Measurements from ENCODE around the gene GALNT13. TPM values are rescaled to one million over a fixed set of nuclear protein-coding genes. Genes with fewer than 3 reads are reported as not detected.

The GALNT13 gene
- total and polyA plus RNA-seq, 10 of the 15 experiments (the other 5 are each of a cell fraction or from before 2014, with no cell fraction given), result 0.04 TPM; not detected in 9

GRCh38 chr2:153880926-153881325 lies 9.2 kb downstream of the GALNT13 start:
- DNase-seq (ENCODE audit: low read depth, low spot score), result no peak
- BruUV-seq (replicated peaks), result no TSS peak
- Histone ChIP-seq H2AFZ (ENCODE audit: control insufficient read depth, low read depth, low read length) (no peak overlapping the region), H3K9ac (ENCODE audit: control insufficient read depth, insufficient read depth, low read length) (no peak overlapping the region), H3K9me3 (replicated peaks; ENCODE audit: control insufficient read depth, insufficient read depth, low read length) (no peaks in the 10 kb centered on the region), H3K27me3 (replicated peaks in 1 of 2; ENCODE audit: control insufficient read depth in 2 of 2, insufficient read depth in 2 of 2, low read length in 1 of 2) (no peaks in the 10 kb centered on the region), H3K4me3 (no peak overlapping the region), H3K27ac (ENCODE audit: control insufficient read depth, insufficient read depth) (no peak overlapping the region), H3K4me2 (ENCODE audit: control insufficient read depth, insufficient read depth) (no peak overlapping the region), H4K20me1 (ENCODE audit: control insufficient read depth, insufficient read depth) (no peaks in the 10 kb centered on the region), H3K36me3 (ENCODE audit: control insufficient read depth in 2 of 2, insufficient read depth in 2 of 2, low read length in 1 of 2) (no peaks in the 10 kb centered on the region), H3K79me2 (ENCODE audit: control insufficient read depth, insufficient read depth, low read length) (no peaks in the 10 kb centered on the region), H3K4me1 (ENCODE audit: control insufficient read depth, insufficient read depth, low read length) (no peaks in the 10 kb centered on the region)
- intact Hi-C loops (cut with micrococcal nuclease; ENCODE audit: unreplicated experiment), result no loop called here
- ChIA-PET CTCF (no interaction called here), POLR2A (no interaction called here), SMC1A (ENCODE audit: uncharacterized antibody, unreplicated experiment) (no interaction called here), RAD21 (ENCODE audit: unreplicated experiment) (no interaction called here)
- ATAC-seq, result no peak
- no peak for FAIRE-seq
- in situ Hi-C loops (cut with MboI), result no loop called here
- TF ChIP-seq MXI1 (IDR thresholded peaks at IDR 0.05; ENCODE audit: low read depth, low read length) (no peak), TCF3 (IDR thresholded peaks at IDR 0.05; ENCODE audit: borderline replicate concordance, insufficient read depth, low read depth, low read length) (no peak), TBL1XR1 (IDR thresholded peaks at IDR 0.05; ENCODE audit: low read depth, low read length) (no peak), SRF (IDR thresholded peaks at IDR 0.05; ENCODE audit: low read depth in 2 of 2, low read length in 2 of 2) (no peak), SP1 (IDR thresholded peaks at IDR 0.05; ENCODE audit: low read depth, low read length) (no peak), ATF7 (IDR thresholded peaks at IDR 0.05; ENCODE audit: low read depth) (no peak), RAD21 (IDR thresholded peaks at IDR 0.05; ENCODE audit: insufficient read depth, low read depth, low read length) (no peak)
- 19% methylated on average over 2 of the region's 2 CpGs for WGBS (ENCODE audit: insufficient coverage, insufficient replicate concordance, low lambda C conversion rate, missing lambda C conversion rate)

GRCh38 chr2:153886833-153887232 lies 15.1 kb downstream of the GALNT13 start:
- ChIA-PET POLR2A (no interaction called here), SMC1A (ENCODE audit: uncharacterized antibody, unreplicated experiment) (no interaction called here), RAD21 (ENCODE audit: unreplicated experiment) (no interaction called here), CTCF (no interaction called here)
- ATAC-seq, result no peak
- Histone ChIP-seq H3K79me2 (ENCODE audit: control insufficient read depth, insufficient read depth, low read length) (no peaks in the 10 kb centered on the region), H3K4me1 (ENCODE audit: control insufficient read depth, insufficient read depth, low read length) (no peaks in the 10 kb centered on the region), H3K36me3 (ENCODE audit: control insufficient read depth in 2 of 2, insufficient read depth in 2 of 2, low read length in 1 of 2) (no peaks in the 10 kb centered on the region), H3K4me2 (ENCODE audit: control insufficient read depth, insufficient read depth) (no peak overlapping the region), H2AFZ (ENCODE audit: control insufficient read depth, low read depth, low read length) (no peak overlapping the region), H4K20me1 (ENCODE audit: control insufficient read depth, insufficient read depth) (no peaks in the 10 kb centered on the region), H3K9me3 (replicated peaks; ENCODE audit: control insufficient read depth, insufficient read depth, low read length) (no peaks in the 10 kb centered on the region), H3K27ac (ENCODE audit: control insufficient read depth, insufficient read depth) (no peak overlapping the region), H3K9ac (ENCODE audit: control insufficient read depth, insufficient read depth, low read length) (no peak overlapping the region), H3K27me3 (replicated peaks in 1 of 2; ENCODE audit: control insufficient read depth in 2 of 2, insufficient read depth in 2 of 2, low read length in 1 of 2) (no peaks in the 10 kb centered on the region), H3K4me3 (no peak overlapping the region)
- no peak for FAIRE-seq
- TF ChIP-seq GATAD2B (conservative IDR thresholded peaks at IDR 0.05; ENCODE audit: low read depth) (no peak), ZNF207 (IDR thresholded peaks at IDR 0.05; ENCODE audit: borderline replicate concordance) (no peak), ZBTB11 (CRISPR knock-in tag; IDR thresholded peaks at IDR 0.05) (no peak), FOS (IDR thresholded peaks at IDR 0.05; ENCODE audit: borderline replicate concordance, extremely low read depth, insufficient read length) (no peak), ZBTB40 (IDR thresholded peaks at IDR 0.05; ENCODE audit: borderline replicate concordance) (no peak)
- DNase-seq (ENCODE audit: low read depth, low spot score), result no peak
- BruUV-seq (replicated peaks), result no TSS peak
- in situ Hi-C loops (cut with MboI), result no loop called here
- intact Hi-C loops (cut with micrococcal nuclease; ENCODE audit: unreplicated experiment), result no loop called here

All from GM12878 (cell line).